ENCODE data around the gene CDH13.

CDH13 gene

GRCh38 chr16:83723901-83724300 is 1097.1 kb downstream of the CDH13 start:
- H2BK12ac ChIP-seq (ENCODE audit: low read length), result no peak overlapping the region
- no peak overlapping the region for H3K14ac ChIP-seq (ENCODE audit: low read length)
- no peaks in the 10 kb centered on the region for H3K27me3 ChIP-seq (ENCODE audit: insufficient read depth, low read length)
- peaks cover 3% of the 10 kb centered on the region for H3K9me3 ChIP-seq (ENCODE audit: insufficient read depth, low read depth, low read length)
- H2BK5ac ChIP-seq (ENCODE audit: low read depth, low read length, poor library complexity), result no peak overlapping the region
- H3K18ac ChIP-seq (ENCODE audit: low read length), result no peak overlapping the region
- no peak overlapping the region for H3K4me2 ChIP-seq (ENCODE audit: low read length)
- no peak overlapping the region for H2AK5ac ChIP-seq (ENCODE audit: low read length)
- H2BK120ac ChIP-seq (ENCODE audit: insufficient read depth, low read length, poor library complexity), result no peak overlapping the region
- WGBS (ENCODE audit: extremely low coverage, insufficient coverage, insufficient read length), result no CpG with 5 or more reads among the region's 2 CpGs
- DNase-seq, result no peak
- H3K79me1 ChIP-seq (ENCODE audit: low read length), result no peaks in the 10 kb centered on the region
- no peak overlapping the region for H3K9ac ChIP-seq (ENCODE audit: low read length)
- H3K4me1 ChIP-seq (ENCODE audit: control insufficient read depth in 1 of 2, insufficient read depth in 2 of 2, low read length in 2 of 2), result no peaks in the 10 kb centered on the region
- H3K79me2 ChIP-seq (ENCODE audit: control insufficient read depth, insufficient read depth, low read length, poor library complexity), result no peaks in the 10 kb centered on the region
- no peaks in the 10 kb centered on the region for H3K36me3 ChIP-seq (ENCODE audit: control insufficient read depth in 1 of 2, insufficient read depth in 2 of 2, low read length in 2 of 2)
- no peak overlapping the region for H4K8ac ChIP-seq (ENCODE audit: low read depth, low read length)
- H3K4ac ChIP-seq (ENCODE audit: low read depth, low read length), result no peak overlapping the region
- no peak overlapping the region for H2AFZ ChIP-seq (ENCODE audit: insufficient read depth, low read length, poor library complexity)
- no peak overlapping the region for H4K12ac ChIP-seq (ENCODE audit: low read depth, low read length)
- H3K23ac ChIP-seq (ENCODE audit: low read length), result no peak overlapping the region
- no peak overlapping the region for H4K91ac ChIP-seq (ENCODE audit: low read depth, low read length)
- no peak overlapping the region for H3K27ac ChIP-seq (ENCODE audit: low read depth, low read length)
- H3K4me3 ChIP-seq (ENCODE audit: low read depth, low read length), result peak overlapping the region; percentile 27

DNA sequence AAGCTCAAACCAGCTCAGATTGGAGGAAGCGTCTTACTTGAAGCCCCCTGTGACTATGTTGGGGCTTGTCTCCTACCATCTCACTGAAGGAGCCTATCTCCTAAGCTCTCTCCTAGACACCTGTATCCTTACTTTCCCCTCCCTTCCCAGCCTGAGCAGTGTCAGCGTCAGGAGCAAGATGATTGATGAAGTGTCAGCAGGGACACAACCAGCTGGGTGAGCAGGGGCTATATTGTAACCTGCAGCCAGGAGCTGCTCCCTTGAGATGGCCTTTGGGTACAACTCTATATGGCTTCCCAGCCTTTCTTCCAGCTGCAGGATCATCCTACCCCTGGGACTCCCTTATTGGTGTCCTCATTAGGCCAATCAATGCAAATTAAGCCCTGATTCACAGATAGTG is 1097.8 kb downstream of the CDH13 start:
- Histone ChIP-seq H3K4me1 (ENCODE audit: control insufficient read depth in 1 of 2, insufficient read depth in 2 of 2, low read length in 2 of 2) (no peaks in the 10 kb centered on the region), H3K27ac (ENCODE audit: low read depth, low read length) (no peak overlapping the region), H3K79me1 (ENCODE audit: low read length) (no peaks in the 10 kb centered on the region), H4K12ac (ENCODE audit: low read depth, low read length) (no peak overlapping the region), H3K79me2 (ENCODE audit: control insufficient read depth, insufficient read depth, low read length, poor library complexity) (no peaks in the 10 kb centered on the region), H2BK5ac (ENCODE audit: low read depth, low read length, poor library complexity) (no peak overlapping the region), H3K4ac (ENCODE audit: low read depth, low read length) (no peak overlapping the region), H2BK120ac (ENCODE audit: insufficient read depth, low read length, poor library complexity) (no peak overlapping the region), H3K18ac (ENCODE audit: low read length) (no peak overlapping the region), H3K4me3 (ENCODE audit: low read depth, low read length) (no peak overlapping the region), H4K8ac (ENCODE audit: low read depth, low read length) (no peak overlapping the region), H3K23ac (ENCODE audit: low read length) (peak overlapping the region; percentile 70), H3K36me3 (ENCODE audit: control insufficient read depth in 1 of 2, insufficient read depth in 2 of 2, low read length in 2 of 2) (no peaks in the 10 kb centered on the region), H3K4me2 (ENCODE audit: low read length) (no peak overlapping the region), H2AK5ac (ENCODE audit: low read length) (no peak overlapping the region), H3K27me3 (ENCODE audit: insufficient read depth, low read length) (no peaks in the 10 kb centered on the region), H3K9me3 (ENCODE audit: insufficient read depth, low read depth, low read length) (peaks cover 3% of the 10 kb centered on the region), H2BK12ac (ENCODE audit: low read length) (no peak overlapping the region), H4K91ac (ENCODE audit: low read depth, low read length) (no peak overlapping the region), H2AFZ (ENCODE audit: insufficient read depth, low read length, poor library complexity) (no peak overlapping the region), H3K14ac (ENCODE audit: low read length) (no peak overlapping the region), H3K9ac (ENCODE audit: low read length) (no peak overlapping the region)
- DNase-seq, result no peak
- no CpG with 5 or more reads among the region's 2 CpGs for WGBS (ENCODE audit: extremely low coverage, insufficient coverage, insufficient read length)

DNA sequence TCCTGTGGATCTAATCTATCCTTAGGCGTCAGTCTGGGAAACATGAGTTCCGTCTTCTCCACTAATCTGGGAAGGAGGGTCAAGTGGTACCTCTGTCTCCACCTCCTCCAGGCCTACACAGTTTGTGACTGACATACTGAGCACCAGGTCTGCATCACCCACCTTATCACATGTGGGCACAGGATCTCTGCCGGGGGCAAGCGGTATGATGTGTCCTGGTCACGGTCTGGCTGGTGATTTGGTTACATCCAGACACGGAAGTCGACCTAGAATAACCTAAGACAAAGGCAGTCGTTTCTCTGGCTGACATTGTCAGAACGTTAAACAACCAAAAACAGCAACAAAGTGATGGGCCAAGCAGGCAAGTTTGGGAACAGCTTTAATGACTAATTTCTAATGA is 1098.5 kb downstream of the CDH13 start:
- H3K9me3 ChIP-seq (ENCODE audit: insufficient read depth, low read depth, low read length), result peaks cover 3% of the 10 kb centered on the region
- H3K27ac ChIP-seq (ENCODE audit: low read depth, low read length), result no peak overlapping the region
- no peaks in the 10 kb centered on the region for H3K36me3 ChIP-seq (ENCODE audit: control insufficient read depth in 1 of 2, insufficient read depth in 2 of 2, low read length in 2 of 2)
- H2AFZ ChIP-seq (ENCODE audit: insufficient read depth, low read length, poor library complexity), result no peak overlapping the region
- H3K79me2 ChIP-seq (ENCODE audit: control insufficient read depth, insufficient read depth, low read length, poor library complexity), result no peaks in the 10 kb centered on the region
- no peak overlapping the region for H2BK120ac ChIP-seq (ENCODE audit: insufficient read depth, low read length, poor library complexity)
- no peak overlapping the region for H2AK5ac ChIP-seq (ENCODE audit: low read length)
- H2BK5ac ChIP-seq (ENCODE audit: low read depth, low read length, poor library complexity), result no peak overlapping the region
- H4K12ac ChIP-seq (ENCODE audit: low read depth, low read length), result no peak overlapping the region
- no peaks in the 10 kb centered on the region for H3K27me3 ChIP-seq (ENCODE audit: insufficient read depth, low read length)
- H3K14ac ChIP-seq (ENCODE audit: low read length), result no peak overlapping the region
- no peak overlapping the region for H3K4me3 ChIP-seq (ENCODE audit: low read depth, low read length)
- no peak overlapping the region for H4K91ac ChIP-seq (ENCODE audit: low read depth, low read length)
- WGBS (ENCODE audit: extremely low coverage, insufficient coverage, insufficient read length), result no CpG with 5 or more reads among the region's 9 CpGs
- no peaks in the 10 kb centered on the region for H3K79me1 ChIP-seq (ENCODE audit: low read length)
- no peak overlapping the region for H2BK12ac ChIP-seq (ENCODE audit: low read length)
- H3K9ac ChIP-seq (ENCODE audit: low read length), result no peak overlapping the region
- H3K4me1 ChIP-seq (ENCODE audit: control insufficient read depth in 1 of 2, insufficient read depth in 2 of 2, low read length in 2 of 2), result no peaks in the 10 kb centered on the region
- H3K23ac ChIP-seq (ENCODE audit: low read length), result no peak overlapping the region
- no peak overlapping the region for H3K4ac ChIP-seq (ENCODE audit: low read depth, low read length)
- H3K18ac ChIP-seq (ENCODE audit: low read length), result no peak overlapping the region
- no peak for DNase-seq
- no peak overlapping the region for H3K4me2 ChIP-seq (ENCODE audit: low read length)
- no peak overlapping the region for H4K8ac ChIP-seq (ENCODE audit: low read depth, low read length)

- Histone ChIP-seq H3K27me3 (ENCODE audit: insufficient read depth, low read length) (no peaks in the 10 kb centered on the region), H4K12ac (ENCODE audit: low read depth, low read length) (no peak overlapping the region), H3K9me3 (ENCODE audit: insufficient read depth, low read depth, low read length) (peaks cover 3% of the 10 kb centered on the region), H3K4me3 (ENCODE audit: low read depth, low read length) (no peak overlapping the region), H3K4me2 (ENCODE audit: low read length) (no peak overlapping the region), H3K9ac (ENCODE audit: low read length) (no peak overlapping the region), H3K36me3 (ENCODE audit: control insufficient read depth in 1 of 2, insufficient read depth in 2 of 2, low read length in 2 of 2) (no peaks in the 10 kb centered on the region), H3K27ac (ENCODE audit: low read depth, low read length) (no peak overlapping the region), H3K23ac (ENCODE audit: low read length) (no peak overlapping the region), H4K91ac (ENCODE audit: low read depth, low read length) (no peak overlapping the region), H3K79me2 (ENCODE audit: control insufficient read depth, insufficient read depth, low read length, poor library complexity) (no peaks in the 10 kb centered on the region), H3K14ac (ENCODE audit: low read length) (no peak overlapping the region), H3K4ac (ENCODE audit: low read depth, low read length) (no peak overlapping the region), H4K8ac (ENCODE audit: low read depth, low read length) (no peak overlapping the region), H2BK5ac (ENCODE audit: low read depth, low read length, poor library complexity) (no peak overlapping the region), H2AK5ac (ENCODE audit: low read length) (no peak overlapping the region), H3K4me1 (ENCODE audit: control insufficient read depth in 1 of 2, insufficient read depth in 2 of 2, low read length in 2 of 2) (no peaks in the 10 kb centered on the region), H2AFZ (ENCODE audit: insufficient read depth, low read length, poor library complexity) (no peak overlapping the region), H3K79me1 (ENCODE audit: low read length) (no peaks in the 10 kb centered on the region), H3K18ac (ENCODE audit: low read length) (no peak overlapping the region), H2BK12ac (ENCODE audit: low read length) (no peak overlapping the region), H2BK120ac (ENCODE audit: insufficient read depth, low read length, poor library complexity) (no peak overlapping the region)
- WGBS (ENCODE audit: extremely low coverage, insufficient coverage, insufficient read length), result no CpG with 5 or more reads among the region's 10 CpGs
- no peak for DNase-seq
These were observed 1100.2 kb downstream of the CDH13 start for GRCh38 chr16:83727018-83727417.

Data from trophoblast cell (in vitro differentiated cells and primary cell).